ENCODE results near the gene CIB4.

Gene CIB4

DNA sequence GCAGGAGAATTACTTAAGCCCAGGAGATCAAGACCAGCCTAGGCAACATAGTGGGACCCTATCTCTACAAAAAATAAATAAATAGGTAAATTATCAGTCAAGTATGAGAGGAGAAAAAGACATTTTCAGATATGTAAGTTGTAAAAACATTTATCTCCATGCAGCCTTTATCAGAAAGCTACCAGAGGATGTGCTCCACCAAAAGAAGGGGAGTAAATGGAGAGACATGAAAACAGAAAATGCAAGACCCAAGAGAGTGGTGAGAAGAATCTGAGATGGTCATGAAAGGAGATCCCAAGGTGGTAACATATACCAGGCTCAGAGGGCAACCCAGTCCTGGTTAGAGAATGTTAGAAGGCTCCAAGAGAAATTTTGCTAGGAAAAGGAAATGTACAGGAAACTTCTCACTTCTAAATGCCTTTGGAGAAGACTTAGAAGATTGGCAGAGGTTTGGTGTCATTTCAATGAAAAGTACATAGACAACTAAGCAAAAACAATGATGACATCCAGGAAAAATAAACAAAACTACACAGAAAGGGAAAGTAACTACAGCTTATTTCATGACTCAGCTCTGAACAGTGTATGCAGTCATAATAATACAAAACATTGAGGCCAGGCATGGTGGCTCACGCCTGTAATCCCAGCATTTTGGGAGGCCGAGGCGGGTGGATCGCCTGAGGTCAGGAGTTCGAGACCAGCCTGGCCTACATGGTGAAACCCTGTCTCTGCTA is 19.5 kb downstream of the CIB4 start:
- DNase-seq (ENCODE audit: low read depth in 2 of 2), result no peak

DNA sequence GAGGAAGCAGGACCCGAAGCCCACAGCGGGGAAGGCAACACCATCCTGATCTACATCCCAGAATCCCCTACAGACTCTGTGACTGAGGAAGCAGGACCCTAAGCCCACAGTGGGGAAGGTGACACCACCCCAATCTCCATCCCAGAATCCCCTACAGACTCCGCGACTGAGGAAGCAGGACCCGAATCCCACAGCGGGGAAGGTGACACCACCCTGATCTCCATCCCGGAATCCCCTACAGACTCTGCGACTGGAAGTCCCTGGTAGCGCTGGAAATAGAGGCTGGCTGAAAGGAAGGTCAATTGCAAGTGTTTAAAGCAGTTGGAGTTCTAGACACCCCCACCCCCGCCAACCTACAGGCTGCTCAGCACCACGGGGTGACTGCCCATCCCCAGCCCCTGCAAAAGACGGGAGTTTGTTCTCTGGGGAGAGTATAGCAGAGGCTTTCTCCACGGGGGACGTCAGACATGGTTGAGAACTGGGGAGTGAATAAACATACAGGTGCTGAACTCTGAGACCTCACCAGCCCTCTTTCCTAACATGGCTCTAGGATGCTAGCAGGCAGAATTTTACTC is 21.0 kb downstream of the CIB4 start:
- DNase-seq (ENCODE audit: low read depth in 2 of 2), result no peak

DNA sequence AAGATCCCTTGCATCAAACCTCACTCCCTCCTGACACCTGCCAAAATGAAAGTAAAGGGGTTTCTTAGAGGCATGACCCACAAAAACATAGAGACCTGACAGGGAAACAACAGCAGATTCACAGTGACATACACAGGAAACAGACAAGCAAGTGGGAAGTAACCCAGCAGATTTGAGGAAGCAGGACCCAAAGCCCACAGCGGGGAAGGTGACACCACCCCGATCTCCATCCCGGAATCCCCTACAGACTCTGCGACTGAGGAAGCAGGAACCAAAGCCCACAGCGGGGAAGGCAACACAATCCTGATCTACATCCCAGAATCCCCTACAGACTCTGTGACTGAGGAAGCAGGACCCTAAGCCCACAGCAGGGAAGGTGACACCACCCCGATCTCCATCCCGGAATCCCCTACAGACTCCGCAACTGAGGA is 21.6 kb downstream of the CIB4 start:
- DNase-seq (ENCODE audit: low read depth in 2 of 2), result no peak

DNA sequence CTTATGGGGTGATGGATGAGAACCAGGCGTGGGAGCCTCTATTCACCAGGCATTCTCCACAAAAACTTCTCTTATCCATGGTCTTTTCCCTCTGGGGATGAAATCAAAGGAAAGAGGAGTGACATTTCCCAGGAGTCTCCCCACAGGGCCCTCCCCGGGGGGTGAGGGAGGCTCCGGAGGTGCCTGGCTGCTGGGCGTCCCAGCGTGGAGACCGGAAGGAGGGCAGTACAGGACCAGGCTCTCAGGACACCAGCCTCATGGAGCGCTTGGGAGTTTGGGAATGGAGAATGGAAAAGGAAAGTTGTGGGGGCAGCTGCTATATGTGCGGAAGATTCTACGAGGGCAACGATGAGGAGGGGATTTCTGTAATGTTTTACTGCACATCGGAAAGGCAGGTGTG is 22.1 kb downstream of the CIB4 start:
- no peak for DNase-seq (ENCODE audit: low read depth in 2 of 2)

DNA sequence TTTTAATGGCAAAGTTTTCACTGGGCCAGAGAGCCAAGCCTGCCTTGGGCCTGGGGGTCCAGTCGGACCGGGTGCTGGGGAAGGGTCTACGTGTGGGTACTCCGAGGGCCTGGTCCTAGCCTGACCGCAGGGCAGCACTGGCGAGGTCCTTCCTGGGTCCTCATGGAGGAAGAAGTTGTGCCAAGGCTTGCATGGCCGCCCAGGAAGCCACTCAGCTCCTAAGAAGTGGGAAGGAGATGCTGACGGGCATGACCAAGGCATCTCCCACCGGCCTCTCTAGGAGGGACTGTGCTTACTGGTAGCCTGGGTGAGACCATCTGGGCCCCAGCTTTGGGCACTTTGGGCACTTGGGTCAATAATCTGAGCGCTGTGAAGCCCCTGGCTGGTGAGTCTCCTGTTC is 22.6 kb downstream of the CIB4 start:
- no peak for DNase-seq (ENCODE audit: low read depth in 2 of 2)

DNA sequence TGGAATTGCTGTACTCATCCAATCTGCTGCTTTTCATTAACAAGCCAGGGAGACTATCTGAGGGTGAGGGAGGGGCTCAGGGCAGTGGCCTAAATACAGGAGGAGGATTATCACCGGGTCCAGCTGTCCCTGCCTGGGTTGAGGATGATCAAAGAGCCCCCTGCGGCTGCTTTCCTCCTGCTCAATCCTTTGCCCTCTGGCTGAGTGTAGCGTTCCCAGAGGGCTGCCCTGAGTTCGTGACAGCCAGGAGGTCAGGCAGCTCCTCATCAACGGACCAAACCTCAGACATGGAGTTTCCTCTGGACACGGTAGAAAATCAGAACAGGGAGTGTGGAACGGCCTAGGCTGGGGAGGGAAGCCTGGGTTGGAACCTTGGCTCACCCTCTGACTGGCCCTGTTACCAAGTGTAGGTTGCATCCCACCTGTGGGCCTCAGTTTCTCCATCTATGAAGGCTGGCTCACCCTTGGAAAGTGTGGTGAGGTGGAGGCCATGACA is 23.5 kb downstream of the CIB4 start:
- no peak for DNase-seq (ENCODE audit: low read depth in 2 of 2)

DNA sequence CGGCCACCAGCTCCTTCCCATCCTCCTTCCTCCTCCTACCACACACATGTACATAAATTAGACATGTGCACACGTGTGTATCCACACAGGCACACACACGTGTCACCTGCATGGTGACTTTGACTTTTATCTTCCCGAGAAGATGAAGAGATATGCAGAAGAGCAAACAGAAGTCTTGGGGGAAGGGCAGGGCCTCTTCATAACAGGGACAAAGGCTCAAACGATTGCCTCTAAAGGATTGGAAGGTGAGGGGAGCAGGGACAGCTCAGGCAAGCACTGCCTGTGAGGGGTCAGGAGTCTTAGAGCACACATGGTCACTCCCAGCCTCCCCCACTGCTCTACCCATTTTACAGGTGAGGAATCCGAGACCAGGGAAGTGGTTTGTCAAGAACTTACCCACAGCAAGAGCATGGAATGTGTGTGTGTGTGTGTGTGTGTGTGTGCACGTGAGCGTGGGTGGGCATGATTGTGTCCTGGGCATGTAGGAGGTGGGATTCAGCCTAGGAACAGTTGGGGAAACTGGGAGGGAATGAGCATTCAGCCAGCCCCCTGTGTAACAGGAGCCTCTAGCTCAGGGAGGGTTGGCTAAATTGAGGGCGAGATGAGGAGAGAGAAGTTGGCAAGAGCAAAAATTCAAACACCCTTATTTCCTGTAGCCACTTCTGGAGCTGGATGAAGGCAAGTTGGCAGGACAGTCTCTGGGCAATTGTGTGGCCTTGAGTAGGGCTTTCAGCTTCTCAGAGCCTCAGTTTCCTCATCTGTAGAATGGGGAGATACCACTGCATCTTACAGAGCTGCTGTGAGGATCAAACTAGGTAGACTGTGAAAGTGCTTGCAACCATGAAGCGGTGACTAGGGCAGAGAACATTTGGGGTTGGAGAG is 24.2 kb downstream of the CIB4 start:
- DNase-seq (ENCODE audit: low read depth in 2 of 2), result no peak

DNA sequence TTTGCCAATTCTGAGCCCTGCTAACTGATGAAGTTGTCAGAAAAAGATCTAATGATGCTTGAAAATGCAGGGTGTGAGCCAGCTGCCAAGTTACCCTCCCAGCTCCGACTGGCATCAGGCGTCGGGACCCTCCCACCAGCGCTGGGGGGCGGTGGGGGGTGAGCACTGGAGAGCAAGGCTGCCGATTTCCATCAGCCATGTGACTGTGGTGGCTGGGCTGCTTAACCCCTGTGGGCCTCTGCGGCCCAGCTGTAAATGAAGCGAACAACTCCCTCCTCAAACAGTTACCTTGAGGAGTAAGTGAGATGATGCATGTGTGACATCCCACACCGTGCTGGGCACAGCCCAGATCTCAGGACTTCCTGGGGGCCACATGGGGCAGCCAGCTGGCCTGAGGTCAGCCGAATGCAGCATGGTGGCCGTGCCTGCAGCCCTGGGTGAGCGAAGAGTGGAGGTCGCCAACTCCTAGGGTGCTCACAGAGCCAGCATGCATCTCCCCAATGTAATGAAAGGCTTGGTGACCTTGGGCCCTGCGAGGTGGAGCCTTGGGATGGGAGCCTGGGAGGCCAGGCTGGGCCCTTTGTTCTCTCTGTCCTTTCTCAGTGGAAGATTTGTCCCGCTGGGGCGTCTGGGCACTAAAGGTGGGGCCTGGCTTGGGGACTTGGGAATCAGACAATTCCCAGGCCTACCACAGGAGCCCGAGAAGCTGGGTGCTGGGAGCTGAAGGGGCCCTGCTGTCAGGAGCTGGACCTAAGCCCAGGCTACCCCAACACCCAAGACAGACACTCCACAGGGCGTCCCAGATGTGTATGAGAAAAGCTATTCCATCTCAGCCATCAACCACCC is 25.1 kb downstream of the CIB4 start:
- no peak for DNase-seq (ENCODE audit: low read depth in 2 of 2)

DNA sequence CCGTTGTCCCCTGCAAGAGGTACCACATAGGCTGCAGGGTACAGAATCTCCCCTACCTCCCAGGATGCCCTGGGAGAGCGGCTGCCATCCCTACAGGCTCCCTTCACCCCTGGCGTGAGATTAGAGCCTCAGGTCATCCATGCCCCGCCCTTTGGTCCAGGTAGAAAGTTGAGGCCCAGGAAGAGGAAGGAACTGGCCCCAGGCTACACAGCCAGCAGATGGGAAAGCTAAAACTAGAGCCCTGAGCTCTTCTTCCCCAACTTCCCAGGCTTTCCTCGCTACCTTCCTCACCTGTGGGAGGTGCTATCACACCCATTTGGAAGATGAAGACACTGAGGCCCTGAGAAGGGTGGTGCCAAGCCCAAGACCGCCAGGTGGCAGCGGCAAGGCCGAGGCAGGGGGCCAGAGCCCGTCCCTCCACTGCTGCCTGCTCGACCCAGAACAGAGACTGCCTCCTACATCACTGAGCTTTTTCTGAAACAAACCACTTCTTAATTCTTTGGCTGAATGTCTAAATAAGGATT is 25.8 kb downstream of the CIB4 start:
- no peak for DNase-seq (ENCODE audit: low read depth in 2 of 2)

DNA sequence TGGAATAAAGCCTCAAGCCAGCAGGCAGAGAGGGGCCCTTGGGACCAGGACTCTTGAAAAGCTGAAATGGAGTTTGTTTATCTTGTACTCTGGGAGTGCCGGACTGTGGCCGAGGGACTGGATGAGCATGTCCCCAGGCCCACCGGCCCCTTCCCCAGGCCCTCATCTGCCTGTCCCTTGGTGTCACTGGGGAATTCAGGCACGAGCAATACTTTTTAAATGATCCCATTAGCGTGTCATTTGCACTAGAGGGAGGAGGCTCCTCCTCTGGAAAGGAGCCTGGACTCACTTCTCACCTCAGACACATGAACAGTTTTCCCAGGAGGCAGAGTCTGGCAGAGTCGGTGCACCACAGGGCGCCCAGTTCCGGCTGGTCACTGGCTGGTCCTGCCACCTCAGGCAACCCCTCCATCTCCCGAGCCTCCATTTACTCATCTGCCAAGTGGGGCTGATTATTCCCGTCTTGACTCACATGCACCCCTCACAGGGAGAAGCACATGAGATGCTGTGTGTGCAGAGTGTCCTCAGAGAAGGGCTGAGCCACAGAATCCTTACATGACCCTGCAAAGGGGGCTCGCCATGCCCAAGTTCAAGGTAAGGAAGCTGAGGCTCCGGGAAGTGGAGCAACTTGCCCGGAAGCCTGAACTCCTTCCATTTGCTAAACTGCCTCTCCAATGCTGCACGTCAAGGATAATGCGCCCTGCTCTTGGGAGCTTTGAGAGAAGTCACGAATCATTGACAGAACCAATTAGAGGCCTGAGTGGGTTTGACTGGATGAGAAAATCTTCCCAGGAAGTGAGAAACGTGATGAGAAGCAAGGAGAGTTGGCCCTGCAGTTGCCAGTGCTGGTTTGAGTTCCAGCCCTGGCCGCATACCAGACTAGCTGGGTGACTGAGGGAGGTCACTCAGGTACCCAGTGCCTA is 26.7 kb downstream of the CIB4 start:
- DNase-seq (ENCODE audit: low read depth in 2 of 2), result no peak

DNA sequence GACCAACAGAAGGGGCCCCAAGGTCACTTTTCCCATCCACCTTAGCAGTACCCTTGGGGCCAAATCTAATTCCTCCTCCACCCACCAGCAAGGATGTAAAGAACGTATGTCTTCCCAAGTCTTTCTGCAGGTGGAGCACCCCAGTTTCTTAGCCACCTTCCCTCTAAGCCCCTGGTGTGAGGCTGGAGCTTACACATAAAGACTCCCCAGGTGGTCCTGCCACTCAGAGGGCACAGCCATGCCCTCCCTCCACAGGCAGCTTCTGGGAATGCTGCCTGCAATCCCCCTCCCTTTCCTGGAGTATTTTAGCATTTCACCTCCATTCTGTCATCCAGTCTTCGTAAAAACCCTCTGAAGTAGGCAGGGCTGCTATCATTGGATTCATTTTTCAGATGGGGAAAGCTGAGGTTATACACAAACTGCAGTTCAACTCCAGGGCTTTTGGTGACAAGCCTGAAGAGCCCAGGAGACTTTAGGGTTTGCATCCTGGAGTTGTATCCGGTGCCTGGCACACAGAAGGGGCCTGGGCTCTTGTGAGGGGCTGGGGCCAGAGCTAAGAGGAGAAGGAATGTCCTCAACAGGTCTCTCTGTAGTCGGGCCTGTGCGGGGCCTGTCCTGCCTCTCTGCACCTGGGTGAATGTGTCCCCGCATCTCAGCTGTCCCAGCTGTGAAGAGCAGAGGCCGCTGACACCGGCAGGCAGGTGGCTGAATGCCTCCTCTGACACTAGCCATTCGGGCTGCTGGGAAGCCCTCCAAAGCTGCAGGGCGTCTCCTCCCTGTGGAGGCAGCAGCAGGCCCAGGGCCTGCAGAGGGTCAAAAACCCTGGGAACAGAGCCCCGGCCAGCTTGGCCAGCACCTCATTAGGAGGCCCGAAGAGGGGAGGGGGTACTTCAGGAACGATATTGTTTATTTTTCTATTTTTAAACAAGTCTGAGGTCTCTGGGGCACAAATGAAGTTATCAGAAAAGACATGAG is 27.6 kb downstream of the CIB4 start:
- no peak for DNase-seq (ENCODE audit: low read depth in 2 of 2)

DNA sequence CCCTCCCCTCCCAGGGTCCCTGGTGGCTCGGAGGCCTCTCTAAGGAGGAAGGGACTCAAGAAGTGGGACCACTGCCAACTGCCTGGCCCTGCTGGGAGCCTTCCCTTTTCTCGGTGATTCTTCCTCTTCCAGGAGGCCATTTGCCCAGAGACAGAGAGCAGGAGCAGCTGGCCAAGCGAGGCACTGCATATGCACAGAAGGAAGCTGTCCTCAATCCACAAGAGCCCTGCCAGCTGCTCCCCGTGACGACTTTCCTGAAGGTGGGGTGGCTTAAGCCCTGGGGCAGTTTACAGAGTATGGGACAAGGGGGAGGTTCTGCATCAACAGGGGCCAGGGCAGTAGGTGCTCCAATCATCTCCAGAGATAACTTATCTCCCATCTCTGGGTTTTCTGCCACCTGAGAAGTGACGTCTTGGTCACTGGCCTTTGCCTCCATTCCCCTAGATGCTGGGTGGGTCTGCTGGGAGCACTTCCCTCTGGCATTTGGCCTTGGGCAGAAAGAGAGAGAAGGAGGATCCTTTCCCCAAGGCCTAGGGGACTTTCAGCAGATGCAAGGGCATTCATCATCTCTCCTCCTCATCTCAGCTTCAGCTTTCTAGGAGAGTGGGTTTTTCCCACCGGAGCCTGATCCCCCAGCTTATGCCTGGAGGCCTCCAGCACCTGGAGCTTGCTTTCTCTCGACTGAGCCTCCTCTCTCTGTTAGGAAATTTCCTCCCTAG is 28.5 kb downstream of the CIB4 start:
- DNase-seq (ENCODE audit: low read depth in 2 of 2), result no peak

DNA sequence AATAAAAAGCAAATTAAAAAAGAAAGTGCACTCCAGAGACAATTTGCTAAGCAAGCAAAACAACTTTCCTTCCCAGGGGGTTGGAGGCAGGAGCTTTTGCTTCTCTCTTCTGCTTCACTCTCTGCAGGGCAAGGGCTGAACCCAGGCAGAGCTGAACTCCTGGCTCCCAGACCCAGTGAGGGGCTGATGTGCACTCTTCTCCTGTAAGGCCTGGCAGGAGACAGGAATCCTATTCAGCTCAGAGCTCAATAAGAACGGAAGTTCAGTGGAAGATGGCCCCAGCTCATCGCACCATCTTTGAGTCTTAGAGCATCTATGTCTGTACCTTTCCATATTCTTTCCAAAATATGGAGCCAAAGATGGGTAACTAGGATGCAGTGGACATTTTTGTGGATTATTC is 29.1 kb downstream of the CIB4 start:
- no peak for DNase-seq (ENCODE audit: low read depth in 2 of 2)

DNA sequence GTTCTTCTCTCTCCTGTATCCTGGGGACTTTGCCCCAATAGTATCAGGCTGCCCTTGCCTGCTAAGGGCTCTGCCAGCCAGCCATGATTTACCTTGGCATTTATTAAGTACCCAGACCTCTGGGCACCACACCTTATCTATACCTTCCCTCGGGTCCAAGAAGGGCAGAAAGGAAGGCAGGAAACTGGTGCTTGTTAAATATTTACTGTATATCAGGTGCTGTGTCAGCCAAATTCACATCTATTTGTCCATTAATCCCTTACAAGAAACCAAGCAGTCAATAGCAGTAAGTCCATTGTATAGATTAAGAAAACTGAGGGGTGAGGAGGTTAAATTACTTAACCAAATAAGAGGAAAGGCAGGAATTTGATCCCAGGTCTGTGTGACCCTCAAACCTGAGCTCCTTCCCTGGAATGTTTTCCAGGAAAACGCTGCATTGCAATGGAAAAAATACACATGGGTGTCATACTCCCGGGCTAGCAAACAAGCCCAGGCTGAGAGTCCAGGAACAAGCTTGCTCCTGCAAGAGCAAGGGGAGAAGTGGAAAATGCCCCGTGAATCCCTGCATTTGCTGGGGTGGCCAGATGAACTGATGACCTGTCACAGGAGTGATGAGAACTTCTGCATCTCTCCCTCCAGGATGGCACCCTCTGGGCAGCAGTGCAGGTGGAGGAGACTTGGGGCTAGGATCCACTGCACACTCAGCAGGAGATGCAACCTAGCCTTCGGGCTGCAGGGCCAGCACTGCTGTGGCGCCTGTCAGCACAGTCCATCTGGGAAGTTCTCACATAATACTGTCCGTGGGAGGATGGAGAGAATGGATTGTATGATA is 30.4 kb downstream of the CIB4 start:
- no peak for DNase-seq (ENCODE audit: low read depth in 2 of 2)

DNA sequence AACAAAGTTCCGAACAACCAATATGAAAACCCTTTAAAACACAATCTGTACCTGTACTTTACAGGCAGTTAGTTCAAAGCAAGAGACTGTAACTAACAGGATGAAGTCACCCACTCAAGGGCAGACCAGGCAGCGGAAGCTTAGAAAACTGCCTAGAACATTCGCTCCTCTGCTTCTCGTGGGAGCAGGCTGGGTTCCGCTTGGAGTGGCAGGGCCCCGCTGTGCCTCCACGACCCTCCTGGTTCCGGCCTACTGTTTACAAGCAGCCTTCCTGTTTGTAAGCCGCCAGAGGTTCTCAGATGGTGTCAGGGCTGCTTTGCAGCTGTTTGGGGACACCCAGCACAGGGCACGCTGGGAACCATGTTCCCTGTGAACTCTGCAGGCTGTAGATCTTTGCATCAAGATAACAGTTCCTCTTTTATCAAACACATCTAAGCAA is 31.3 kb downstream of the CIB4 start:
- DNase-seq (ENCODE audit: low read depth in 2 of 2), result no peak

DNA sequence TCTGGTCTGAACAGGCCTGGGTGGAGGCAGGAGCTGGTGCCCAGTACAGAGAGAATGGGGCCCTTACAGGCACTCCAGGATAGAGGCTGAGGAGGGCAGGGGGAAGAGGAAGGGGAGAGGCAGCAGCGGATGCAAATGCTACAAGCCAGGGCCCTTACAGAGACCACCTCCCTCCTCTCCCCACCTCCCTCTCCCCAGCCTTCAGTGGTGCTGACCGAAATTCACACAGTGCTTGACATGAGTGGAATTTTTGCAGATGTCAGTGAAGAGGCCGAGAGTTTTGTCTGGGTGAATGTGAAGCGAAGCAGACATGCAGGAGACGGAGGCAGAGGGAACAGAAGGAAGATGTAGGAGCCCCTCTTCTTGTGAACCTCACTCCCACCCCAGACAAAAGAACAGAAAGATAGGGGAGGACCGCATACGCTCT is 31.9 kb downstream of the CIB4 start:
- no peak for DNase-seq (ENCODE audit: low read depth in 2 of 2)

DNA sequence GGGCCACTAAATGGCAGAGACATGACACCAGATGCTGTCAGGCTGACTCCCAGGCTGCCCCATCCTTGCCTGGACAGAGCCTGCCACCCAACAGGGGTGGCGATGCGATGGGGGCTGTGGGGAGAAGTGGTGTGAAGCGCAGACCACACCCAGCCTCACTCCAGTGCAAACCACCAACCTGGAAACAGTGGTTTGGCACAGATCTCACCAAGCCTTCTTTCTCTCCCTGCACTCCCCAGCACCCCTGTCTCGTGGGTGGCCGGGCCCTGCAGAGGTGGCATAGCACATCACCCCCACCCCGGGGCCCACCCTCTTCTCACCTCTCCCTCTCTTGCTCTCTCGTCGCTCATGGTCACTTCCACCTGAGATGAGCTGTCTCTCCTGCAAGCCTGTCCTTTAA is 32.6 kb downstream of the CIB4 start:
- no peak for DNase-seq (ENCODE audit: low read depth in 2 of 2)

DNA sequence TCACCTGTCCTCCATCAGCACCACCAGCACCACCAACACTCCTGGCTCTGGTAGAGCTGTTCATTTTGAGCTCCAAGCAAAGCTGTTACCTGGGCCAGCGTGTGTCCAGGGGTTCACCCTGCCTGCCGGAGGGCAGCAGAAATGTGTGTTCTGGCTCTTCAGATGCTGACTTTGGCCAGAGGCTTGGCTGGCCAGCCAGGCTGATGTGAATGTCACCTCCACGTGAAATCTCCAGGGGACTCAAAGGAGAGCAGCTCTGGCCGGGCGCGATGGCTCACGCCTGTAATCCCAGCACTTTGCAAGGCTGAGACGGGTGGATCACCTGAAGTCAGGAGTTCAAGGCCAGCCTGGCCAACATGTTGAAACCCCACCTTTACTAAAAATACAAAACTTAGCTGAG is 33.5 kb downstream of the CIB4 start:
- no peak for DNase-seq (ENCODE audit: low read depth in 2 of 2)

Data from stimulated activated CD8-positive, alpha-beta memory T cell treated with anti-CD3 and anti-CD28 coated beads, Interleukin-2, amount 100 ng/mL, for 1 hour (primary cell).